GM10248 (cell line): ENCODE data around the gene NXF1.
A peak's percentile ranks its signal among the peaks of the same experiment; 100 is the strongest.
"Not testable (repeated sequence)": the region's sequence is repeated elsewhere in the genome, so short reads cannot be mapped to it uniquely, and the experiment has no call there.

Experiments used
- CTCF ChIA-PET: fragments of 300-600 bp; sonication (Branson Sonifier 250); formaldehyde crosslinking; extraction: SDS; loops from one replicate; lab custom pipeline; 2021; ENCODE audit warnings: antibody characterized with exemption; lab: Yijun Ruan, JAX
- POLR2A ChIA-PET: fragments of 350-650 bp; sonication (Branson Sonifier 250); formaldehyde crosslinking; extraction: SDS; loops from one replicate; lab custom pipeline; 2020; ENCODE audit warnings: antibody characterized with exemption; lab: Yijun Ruan, JAX
- DNase-seq: peaks from one replicate; pipeline ENCODE4 v3.0.0; 2012; ENCODE audit errors: extremely low spot score
- TF ChIP-seq, protein P1 (sequence below): IDR thresholded peaks from 2 replicates; pipeline ENCODE4 v1.5.1; 2012; ENCODE audit warnings: mild to moderate bottlenecking, low read depth; ENCODE audit errors: extremely low read depth, missing control alignments, control extremely low read depth

NXF1 gene

DNA sequence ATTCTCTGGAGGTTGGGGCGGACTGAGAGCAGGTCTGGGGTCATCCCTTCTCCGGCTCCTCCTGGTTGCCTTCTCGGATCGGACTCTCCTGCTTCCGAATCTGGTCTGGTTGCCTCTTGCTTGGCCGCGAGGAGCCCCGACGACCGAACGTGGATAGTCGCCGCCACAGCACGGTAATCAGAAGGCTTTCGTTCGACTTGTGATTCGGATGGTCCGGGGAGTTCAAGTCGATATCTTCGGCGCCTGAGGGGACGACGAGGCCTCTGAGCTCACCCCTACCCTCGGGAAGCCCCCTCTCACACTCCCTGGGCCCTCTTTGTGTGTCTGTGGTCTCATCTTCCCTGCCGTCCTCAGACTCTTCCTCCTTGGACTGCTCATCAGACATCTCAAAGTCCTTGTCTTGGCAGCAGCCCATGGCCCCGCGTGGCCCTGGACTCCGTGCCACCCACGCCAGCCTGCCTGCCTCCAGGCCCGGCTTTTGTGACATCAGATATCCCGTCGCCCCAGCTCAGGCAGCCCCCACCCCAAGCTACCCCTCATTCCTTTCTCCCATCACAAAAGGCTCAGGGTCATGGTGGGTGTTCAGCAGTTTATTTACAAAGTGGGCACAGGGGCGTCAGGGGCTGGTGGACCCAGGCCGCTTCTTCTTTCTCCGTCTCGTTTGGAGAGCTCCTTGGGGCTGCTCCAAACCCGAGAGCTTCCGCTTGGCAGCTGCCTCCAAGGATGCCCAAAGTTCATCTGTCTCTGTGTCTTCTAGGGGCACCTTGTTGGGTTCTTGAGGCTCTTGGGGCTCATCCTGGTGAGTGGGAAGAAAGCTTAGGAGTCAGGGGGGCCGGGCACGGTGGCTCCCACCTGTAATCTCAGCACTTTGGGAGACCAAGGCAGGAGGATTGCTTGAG is 27.3 kb upstream of the NXF1 start, which contains the start of gene TEX54:
Gene TEX54 (minus strand): TSS at position 506 of the 899 bp plus-strand sequence.
- ChIA-PET POLR2A (interaction anchor here (0.6 to 2.4 kb wide), 16 partner anchors 8 to 1372 kb away, joined by 3 to 67 read pairs (median 8); partner anchors contain the start of genes NXF1, POLR2G, TMEM179B and ZBTB3), CTCF (interaction anchor here (0.7 to 2.0 kb wide), 6 partner anchors 8 to 46 kb away, joined by 3 to 8 read pairs (median 4); partner anchors contain the start of gene NXF1)
- no peak for DNase-seq
- TF ChIP-seq, protein P1, sequence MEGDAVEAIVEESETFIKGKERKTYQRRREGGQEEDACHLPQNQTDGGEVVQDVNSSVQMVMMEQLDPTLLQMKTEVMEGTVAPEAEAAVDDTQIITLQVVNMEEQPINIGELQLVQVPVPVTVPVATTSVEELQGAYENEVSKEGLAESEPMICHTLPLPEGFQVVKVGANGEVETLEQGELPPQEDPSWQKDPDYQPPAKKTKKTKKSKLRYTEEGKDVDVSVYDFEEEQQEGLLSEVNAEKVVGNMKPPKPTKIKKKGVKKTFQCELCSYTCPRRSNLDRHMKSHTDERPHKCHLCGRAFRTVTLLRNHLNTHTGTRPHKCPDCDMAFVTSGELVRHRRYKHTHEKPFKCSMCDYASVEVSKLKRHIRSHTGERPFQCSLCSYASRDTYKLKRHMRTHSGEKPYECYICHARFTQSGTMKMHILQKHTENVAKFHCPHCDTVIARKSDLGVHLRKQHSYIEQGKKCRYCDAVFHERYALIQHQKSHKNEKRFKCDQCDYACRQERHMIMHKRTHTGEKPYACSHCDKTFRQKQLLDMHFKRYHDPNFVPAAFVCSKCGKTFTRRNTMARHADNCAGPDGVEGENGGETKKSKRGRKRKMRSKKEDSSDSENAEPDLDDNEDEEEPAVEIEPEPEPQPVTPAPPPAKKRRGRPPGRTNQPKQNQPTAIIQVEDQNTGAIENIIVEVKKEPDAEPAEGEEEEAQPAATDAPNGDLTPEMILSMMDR: no peak

- ChIA-PET POLR2A (interaction anchor here (0.6 to 2.4 kb wide), 23 partner anchors 9 to 1373 kb away, joined by 3 to 67 read pairs (median 6); partner anchors contain the start of genes C11orf98, CSKMT, NXF1 and POLR2G), CTCF (interaction anchor here (0.7 to 2.0 kb wide), 6 partner anchors 7 to 46 kb away, joined by 3 to 8 read pairs (median 4); partner anchors contain the start of gene NXF1)
- peak; percentile 98 for DNase-seq
- TF ChIP-seq, protein P1: no peak
These were observed 26.5 kb upstream of the NXF1 start, which contains the start of gene STX5 for GRCh38 chr11:62831520-62832335. TSS of gene STX5 (minus strand) at chr11:62832051. CDS start at chr11:62831243, 808 bp downstream.

- DNase-seq: peak; percentile 53
- ChIA-PET CTCF (interaction anchor here (1.0 to 1.7 kb wide), 2 partner anchors 15 to 44 kb away, joined by 6 read pairs; partner anchors contain the start of gene TMEM179B), POLR2A (interaction anchor here (0.7 to 2.4 kb wide), 8 partner anchors 10 to 166 kb away, joined by 4 to 67 read pairs (median 9); partner anchors contain the start of genes C11orf98, CSKMT, NXF1 and TMEM179B)
- TF ChIP-seq, protein P1: no peak
These were observed 25.8 kb upstream of the NXF1 start for GRCh38 chr11:62830904-62831519.

GRCh38 chr11:62828130-62828529 is 22.9 kb upstream of the NXF1 start:
- not testable (repeated sequence) for DNase-seq
- POLR2A ChIA-PET: interaction anchor here (1.1 to 2.4 kb wide), 6 partner anchors 12 to 28 kb away, joined by 3 to 14 read pairs (median 6); partner anchors contain the start of gene NXF1
- CTCF ChIA-PET: interaction anchor here (0.8 to 1.6 kb wide), 6 partner anchors 12 to 42 kb away, joined by 3 to 10 read pairs (median 6); partner anchors contain the start of gene TMEM179B

DNA sequence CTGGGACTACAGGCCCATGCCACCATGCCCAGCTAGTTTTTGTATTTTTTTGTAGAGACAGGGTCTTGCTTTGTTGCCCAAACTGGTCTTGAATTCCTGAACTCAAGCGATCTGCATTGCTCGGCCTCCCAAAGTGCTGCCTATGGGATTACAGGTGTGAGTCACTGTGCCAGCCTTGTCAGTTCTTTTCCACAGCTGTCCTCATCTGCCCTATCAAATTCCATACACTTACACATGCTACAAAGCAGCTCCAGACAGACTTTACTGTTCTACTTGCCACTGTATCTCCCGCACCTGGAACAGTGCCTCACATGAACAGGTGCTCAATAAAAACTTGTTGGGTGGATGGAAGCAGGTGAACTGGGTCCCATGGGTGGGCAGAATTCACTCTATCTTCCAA is 18.4 kb upstream of the NXF1 start:
- ChIA-PET POLR2A (interaction anchor here (0.6 to 1.9 kb wide), 7 partner anchors 11 to 159 kb away, joined by 3 to 9 read pairs (median 4); partner anchors contain the start of genes C11orf98 and CSKMT), CTCF (interaction anchor here (1.1 to 1.2 kb wide), 2 partner anchors 9 to 17 kb away, joined by 3 to 5 read pairs; partner anchors contain the start of gene TEX54)
- TF ChIP-seq, protein P1: no peak
- no peak for DNase-seq

GRCh38 chr11:62817129-62817528 is 11.9 kb upstream of the NXF1 start:
- TF ChIP-seq, protein P1: no peak
- DNase-seq: no peak
- POLR2A ChIA-PET: interaction anchor here (0.5 to 1.6 kb wide), 6 partner anchors 13 to 63 kb away, joined by 3 to 9 read pairs (median 4); partner anchors contain the start of gene ZBTB3
- CTCF ChIA-PET: interaction anchor here (0.9 to 2.9 kb wide), 7 partner anchors 9 to 44 kb away, joined by 3 to 12 read pairs (median 5); partner anchors contain the start of gene TMEM179B
